Right atrium auricular region (tissue), 2 donors: ENCODE data around the gene HLA-DOB. TPM values are rescaled to one million over a fixed set of nuclear protein-coding genes. Genes with fewer than 3 reads are reported as not detected.

Source experiments
- DNase-seq: peaks from one replicate; pipeline ENCODE4 v3.0.0-alpha.2; 2019; ENCODE audit warnings: low spot score
- H3K27ac ChIP-seq, 2 donors: fragments of 200-600 bp; sonication (generic); 1 replicate in 1 of 2; 2 replicates in 1 of 2; pipeline ENCODE4 v1.5.1; 2016 to 2019
- H3K27me3 ChIP-seq, 2 donors: fragments of 200-600 bp; sonication (generic); one replicate each; pipeline versions ENCODE4 v1.5.1 to v1.6.0; 2017 to 2019
- H3K36me3 ChIP-seq: fragments of 200-600 bp; sonication (generic); one replicate; pipeline ENCODE4 v1.5.1; 2016
- H3K4me1 ChIP-seq, 2 donors: fragments of 200-600 bp; sonication (generic); one replicate each; pipeline versions ENCODE4 v1.5.1 to v1.6.0; 2017 to 2019
- H3K4me3 ChIP-seq, 2 donors: fragments of 200-600 bp; sonication (generic); 1 replicate in 1 of 2; 2 replicates in 1 of 2; pipeline ENCODE4 v1.5.1; 2017 to 2019; ENCODE audit warnings: mild to moderate bottlenecking in 1 of 2, moderate library complexity in 1 of 2
- H3K9me3 ChIP-seq, 2 donors: fragments of 200-600 bp; sonication (generic); one replicate each; pipeline ENCODE4 v1.5.1; 2019
- CTCF ChIP-seq, 2 donors: fragments of 200-600 bp; sonication (generic); IDR thresholded peaks; one replicate each; pipeline ENCODE4 v1.5.1; 2019; ENCODE audit warnings: antibody characterized with exemption in 2 of 2
- total RNA-seq, 2 donors: library from RNA; depleted of rRNA; stranded (reverse); fragments of >200 nt; gene quantifications; one replicate each; pipeline ENCODE4 v1.1.0, GENCODE V29; 2016

Gene HLA-DOB
- total RNA-seq, 2 donors from 2014 or later = not detected

GRCh38 chr6:32803416-32803815, 13.4 kb downstream of the HLA-DOB start:
- DNase-seq = no peak
- no peak overlapping the region for H3K4me3 ChIP-seq
- H3K27ac ChIP-seq = no peak overlapping the region
- no peaks in the 10 kb centered on the region for H3K36me3 ChIP-seq
- H3K4me1 ChIP-seq = no peaks in the 10 kb centered on the region
- TF ChIP-seq CTCF (IDR thresholded peaks at IDR 0.05) = no peak
- peaks cover 0 to 5% of the 10 kb centered on the region in 2 donors for H3K9me3 ChIP-seq
- H3K27me3 ChIP-seq = no peaks in the 10 kb centered on the region

GRCh38 chr6:32799740-32800139, 17.1 kb downstream of the HLA-DOB start:
- peaks cover 0 to 8% of the 10 kb centered on the region in 2 donors for H3K4me1 ChIP-seq
- no peak for DNase-seq

GRCh38 chr6:32799168-32799567, 17.6 kb downstream of the HLA-DOB start:
- no peak for DNase-seq
- H3K27me3 ChIP-seq = no peaks in the 10 kb centered on the region
- H3K9me3 ChIP-seq = peaks cover 0 to 5% of the 10 kb centered on the region in 2 donors
- H3K27ac ChIP-seq = no peak overlapping the region
- no peak for TF ChIP-seq CTCF (IDR thresholded peaks at IDR 0.05)
- peaks cover 0 to 8% of the 10 kb centered on the region in 2 donors for H3K4me1 ChIP-seq
- no peaks in the 10 kb centered on the region for H3K36me3 ChIP-seq
- H3K4me3 ChIP-seq = no peak overlapping the region

More at GRCh38 chr6:32799740-32800139, 17.1 kb downstream of the HLA-DOB start:
- H3K4me3 ChIP-seq = no peak overlapping the region
- H3K36me3 ChIP-seq = no peaks in the 10 kb centered on the region
- no peaks in the 10 kb centered on the region for H3K27me3 ChIP-seq
- H3K27ac ChIP-seq = no peak overlapping the region
- H3K9me3 ChIP-seq = peaks cover 0 to 5% of the 10 kb centered on the region in 2 donors
- no peak for TF ChIP-seq CTCF (IDR thresholded peaks at IDR 0.05)

- Histone ChIP-seq H3K27ac (no peak overlapping the region), H3K27me3 (no peaks in the 10 kb centered on the region), H3K4me3 (no peak overlapping the region), H3K9me3 (peaks cover 0 to 5% of the 10 kb centered on the region in 2 donors), H3K4me1 (peaks cover 0 to 8% of the 10 kb centered on the region in 2 donors), H3K36me3 (no peaks in the 10 kb centered on the region)
- TF ChIP-seq CTCF (IDR thresholded peaks at IDR 0.05) = peak; percentile 86 to 96
- DNase-seq = peak; percentile 82
These were observed 19.7 kb downstream of the HLA-DOB start for GRCh38 chr6:32796848-32797776.

GRCh38 chr6:32794510-32794909, 22.3 kb downstream of the HLA-DOB start:
- Histone ChIP-seq H3K9me3 (peaks cover 0 to 5% of the 10 kb centered on the region in 2 donors), H3K27me3 (no peaks in the 10 kb centered on the region), H3K4me1 (peaks cover 0 to 8% of the 10 kb centered on the region in 2 donors), H3K4me3 (no peak overlapping the region), H3K27ac (no peak overlapping the region), H3K36me3 (no peaks in the 10 kb centered on the region)
- no peak for DNase-seq
- TF ChIP-seq CTCF (IDR thresholded peaks at IDR 0.05) = no peak
